H9 (cell line): ENCODE measurements around the gene SPEN. TPM values are rescaled to one million over a fixed set of nuclear protein-coding genes. Genes with fewer than 3 reads are reported as not detected.
"Not testable (repeated sequence)": the region's sequence is repeated elsewhere in the genome, so short reads cannot be mapped to it uniquely, and the experiment has no call there.

ENCODE experiments used
- DNase-seq: peaks from one replicate; pipeline ENCODE4 v3.0.0-alpha.2; 2017
- H2AFZ ChIP-seq: one replicate; pipeline ENCODE4 v1.6.1; 2013; ENCODE audit warnings: mild to moderate bottlenecking, low read length, control low read depth, moderate library complexity
- H2AK5ac ChIP-seq: 2 replicates; pipeline ENCODE4 v1.6.1; 2013; ENCODE audit warnings: low read length, control low read depth, mixed read lengths; ENCODE audit not compliant: insufficient read length
- H2BK120ac ChIP-seq: one replicate; pipeline ENCODE4 v1.6.1; 2013; ENCODE audit warnings: low read depth, mild to moderate bottlenecking, low read length, control low read depth, inconsistent platforms; ENCODE audit not compliant: poor library complexity, severe bottlenecking
- H2BK12ac ChIP-seq: 2 replicates; pipeline ENCODE4 v1.6.1; 2013; ENCODE audit warnings: low read length, control low read depth, mixed read lengths, low read depth; ENCODE audit not compliant: insufficient read length
- H2BK15ac ChIP-seq: 2 replicates; pipeline ENCODE4 v1.6.1; 2013; ENCODE audit warnings: low read depth, low read length, control low read depth
- H2BK20ac ChIP-seq: one replicate; pipeline ENCODE4 v1.6.1; 2013; ENCODE audit warnings: low read depth, mild to moderate bottlenecking, low read length, control low read depth, inconsistent platforms; ENCODE audit not compliant: poor library complexity, severe bottlenecking
- H2BK5ac ChIP-seq: 2 replicates; pipeline ENCODE4 v1.6.1; 2013; ENCODE audit warnings: low read length, control low read depth, mixed read lengths; ENCODE audit not compliant: insufficient read length
- H3K14ac ChIP-seq: 2 replicates; pipeline ENCODE4 v1.6.1; 2013; ENCODE audit warnings: low read length, control low read depth; ENCODE audit not compliant: insufficient read depth
- H3K18ac ChIP-seq: 2 replicates; pipeline ENCODE4 v1.6.1; 2013; ENCODE audit warnings: low read depth, mild to moderate bottlenecking, mixed read lengths, low read length, control low read depth; ENCODE audit not compliant: insufficient read length
- H3K23ac ChIP-seq: 2 replicates; pipeline ENCODE4 v1.6.1; 2013; ENCODE audit warnings: low read length, control low read depth, mixed read lengths, low read depth; ENCODE audit not compliant: insufficient read length
- H3K23me2 ChIP-seq: 2 replicates; pipeline ENCODE4 v1.6.1; 2013; ENCODE audit warnings: low read depth, mild to moderate bottlenecking, mixed read lengths, low read length, control low read depth; ENCODE audit not compliant: insufficient read length, poor library complexity, severe bottlenecking
- H3K27ac ChIP-seq: 2 replicates; pipeline ENCODE4 v1.5.1; 2013; ENCODE audit warnings: low read length, control low read depth, mixed read lengths, low read depth; ENCODE audit not compliant: insufficient read length
- H3K27me3 ChIP-seq: 2 replicates; pipeline ENCODE4 v1.6.1; 2013; ENCODE audit warnings: low read length, control low read depth, inconsistent platforms; ENCODE audit not compliant: insufficient read depth
- H3K4ac ChIP-seq: 2 replicates; pipeline ENCODE4 v1.6.1; 2013; ENCODE audit warnings: low read depth, mild to moderate bottlenecking, control low read depth, inconsistent platforms, low read length, moderate library complexity
- H3K4me1 ChIP-seq: 2 replicates; pipeline ENCODE4 v1.6.1; 2013; ENCODE audit warnings: low read length, control low read depth, inconsistent platforms; ENCODE audit not compliant: insufficient read depth
- H3K4me2 ChIP-seq: 2 replicates; pipeline ENCODE4 v1.6.1; 2013; ENCODE audit warnings: low read length, control low read depth, mixed read lengths; ENCODE audit not compliant: insufficient read length, insufficient read depth
- H3K56ac ChIP-seq: 2 replicates; pipeline ENCODE4 v1.6.1; 2013; ENCODE audit warnings: low read depth, mild to moderate bottlenecking, mixed read lengths, low read length, control low read depth; ENCODE audit not compliant: insufficient read length
- H3K79me1 ChIP-seq: 2 replicates; pipeline ENCODE4 v1.6.1; 2013; ENCODE audit warnings: low read depth, mild to moderate bottlenecking, moderate library complexity, low read length, control low read depth, inconsistent platforms; ENCODE audit not compliant: insufficient read depth, poor library complexity, severe bottlenecking
- H3K79me2 ChIP-seq: 2 replicates; pipeline ENCODE4 v1.6.1; 2013; ENCODE audit warnings: low read length, control low read depth, inconsistent platforms; ENCODE audit not compliant: insufficient read depth
- H3K9ac ChIP-seq: 2 replicates; pipeline ENCODE4 v1.6.1; 2013; ENCODE audit warnings: low read length, control low read depth, mixed read lengths; ENCODE audit not compliant: insufficient read length; ENCODE audit errors: extremely low read depth
- H3K9me3 ChIP-seq: one replicate; pipeline ENCODE4 v1.6.1; 2013; ENCODE audit warnings: low read depth, low read length, inconsistent platforms; ENCODE audit not compliant: control insufficient read depth
- H3T11ph ChIP-seq: one replicate; pipeline ENCODE4 v1.6.1; 2013; ENCODE audit warnings: mild to moderate bottlenecking, low read length, control low read depth, inconsistent platforms
- H4K20me1 ChIP-seq: one replicate; pipeline ENCODE4 v1.6.1; 2013; ENCODE audit not compliant: control insufficient read depth, insufficient read length, insufficient read depth
- H4K5ac ChIP-seq: 2 replicates; pipeline ENCODE4 v1.6.1; 2013; ENCODE audit warnings: low read depth, mild to moderate bottlenecking, mixed read lengths, low read length, control low read depth; ENCODE audit not compliant: insufficient read length
- H4K8ac ChIP-seq: replicated peaks from 2 replicates; pipeline ENCODE4 v1.6.1; 2013; ENCODE audit warnings: low read length, control low read depth, mixed read lengths, low read depth; ENCODE audit not compliant: insufficient read length
- H4K91ac ChIP-seq: 2 replicates; pipeline ENCODE4 v1.6.1; 2013; ENCODE audit warnings: low read depth, mild to moderate bottlenecking, moderate library complexity, mixed read lengths, low read length, control low read depth; ENCODE audit not compliant: insufficient read length
- H3K27ac Mint-ChIP-seq, 3 experiments: 2 replicates in 2 of 3; 3 replicates in 1 of 3; pipeline ENCODE4 v1.8.0; 2020 to 2021; ENCODE audit warnings: mixed read lengths in 3 of 3, mild to moderate bottlenecking in 1 of 3, moderate library complexity in 1 of 3
- H3K27me3 Mint-ChIP-seq: 2 replicates; pipeline ENCODE4 v1.8.0; 2021; ENCODE audit warnings: low read depth, mild to moderate bottlenecking, moderate library complexity, mixed read lengths
- H3K36me3 Mint-ChIP-seq, 3 experiments: 2 replicates in 2 of 3; 3 replicates in 1 of 3; pipeline ENCODE4 v1.8.0; 2020 to 2021; ENCODE audit warnings: low read depth in 3 of 3, mixed read lengths in 3 of 3; ENCODE audit not compliant: insufficient read depth in 1 of 3
- H3K4me1 Mint-ChIP-seq, 2 experiments: 2 replicates each; pipeline ENCODE4 v1.8.0; 2020; ENCODE audit warnings: mixed read lengths in 2 of 2
- H3K4me3 Mint-ChIP-seq, 2 experiments: 2 replicates in 1 of 2; 3 replicates in 1 of 2; pipeline ENCODE4 v1.8.0; 2020 to 2021; ENCODE audit warnings: mild to moderate bottlenecking in 2 of 2, mixed read lengths in 2 of 2, moderate library complexity in 1 of 2
- H3K9me3 Mint-ChIP-seq, 2 experiments: 2 replicates in 1 of 2; 3 replicates in 1 of 2; pipeline ENCODE4 v1.8.0; 2020; ENCODE audit warnings: mild to moderate bottlenecking in 2 of 2, mixed read lengths in 2 of 2, moderate library complexity in 1 of 2
- WGBS: extraction: QIAGEN DNeasy Blood & Tissue Kit; methylation state at CpG from one replicate; pipeline ENCODE4 v1.1.7; 2013; ENCODE audit warnings: missing lambda C conversion rate, low lambda C conversion rate, mixed read lengths; ENCODE audit not compliant: insufficient read length; ENCODE audit errors: extremely low coverage; 5-methylcytosine and 5-hydroxymethylcytosine counted together
- total RNA-seq: library from RNA; stranded (reverse); gene quantifications from 2 replicates; pipeline ENCODE4 v1.2.1, GENCODE V29; 2021
- TF ChIP-seq, protein P1 (sequence below): fragments of 200-600 bp; sonication (generic); conservative IDR thresholded peaks from 3 replicates; pipeline ENCODE4 v1.8.0; 2021; ENCODE audit warnings: antibody characterized with exemption, mild to moderate bottlenecking

Gene SPEN
- total RNA-seq, 1 experiment from 2014 or later, result 59.6 TPM

DNA sequence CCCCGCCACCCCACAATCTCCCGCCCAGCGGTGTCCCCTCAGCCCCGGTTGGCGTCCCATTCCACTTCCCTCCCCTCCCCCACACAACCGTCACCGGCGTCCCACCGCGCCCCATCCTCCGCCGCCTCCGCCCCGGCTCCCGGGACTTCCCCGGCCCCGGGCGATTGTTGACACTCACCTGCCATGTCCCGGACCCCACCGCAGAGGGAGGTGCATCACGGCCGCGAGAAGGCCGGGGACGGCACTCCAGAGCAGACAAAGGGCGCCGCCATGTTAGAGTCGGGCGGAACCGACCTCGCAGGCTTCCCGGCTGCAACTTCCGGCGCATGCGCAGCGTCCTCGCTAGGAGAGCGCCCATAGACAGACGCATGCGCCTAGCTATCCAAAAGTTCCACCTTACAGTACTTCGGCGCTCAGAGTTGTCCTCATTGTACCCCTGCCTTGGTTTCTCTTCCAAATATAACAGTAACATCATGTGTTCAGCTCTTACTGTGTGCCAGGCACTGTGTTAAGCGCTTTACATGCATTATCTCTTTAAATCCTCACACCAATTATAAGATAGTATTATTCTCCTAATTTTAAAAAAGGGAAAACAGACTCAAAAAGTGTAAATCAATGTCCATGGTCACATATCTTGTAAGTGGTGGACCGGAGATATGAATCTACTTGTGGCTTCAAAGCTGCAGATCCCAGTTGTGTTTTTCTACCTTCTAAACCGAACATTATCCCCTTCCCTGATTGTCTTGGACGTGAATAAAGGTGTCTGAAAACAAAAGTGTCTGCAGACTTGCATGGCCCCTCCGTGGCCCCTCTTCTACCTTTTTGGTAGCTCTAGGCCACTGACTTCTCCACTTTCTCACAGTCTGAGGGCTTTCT is 128.5 kb downstream of the SPEN start, which contains the start of gene ZBTB17:
ZBTB17 (minus strand) TSS at position 297 of the 876 bp plus-strand sequence. CDS start 27,606 bp downstream, outside the sequence.
- Mint-ChIP-seq H3K36me3 (peaks cover 4 to 15% (median 11%) of the 10 kb centered on the region in 3 experiments; a peak in 6 of 7 replicates), H3K4me1 (peaks cover 11 to 14% of the 10 kb centered on the region in 2 experiments), H3K27ac (peak within 1 kb of the TSS in 2 of 3 experiments; percentile 16 to 40; a peak in 2 of 7 replicates), H3K4me3 (peak within 1 kb of the TSS; percentile 86 to 93), H3K9me3 (no peaks in the 10 kb centered on the region), H3K27me3 (peaks cover 5% of the 10 kb centered on the region; the same call in 1 of the 2 replicates)
- TF ChIP-seq, protein P1, sequence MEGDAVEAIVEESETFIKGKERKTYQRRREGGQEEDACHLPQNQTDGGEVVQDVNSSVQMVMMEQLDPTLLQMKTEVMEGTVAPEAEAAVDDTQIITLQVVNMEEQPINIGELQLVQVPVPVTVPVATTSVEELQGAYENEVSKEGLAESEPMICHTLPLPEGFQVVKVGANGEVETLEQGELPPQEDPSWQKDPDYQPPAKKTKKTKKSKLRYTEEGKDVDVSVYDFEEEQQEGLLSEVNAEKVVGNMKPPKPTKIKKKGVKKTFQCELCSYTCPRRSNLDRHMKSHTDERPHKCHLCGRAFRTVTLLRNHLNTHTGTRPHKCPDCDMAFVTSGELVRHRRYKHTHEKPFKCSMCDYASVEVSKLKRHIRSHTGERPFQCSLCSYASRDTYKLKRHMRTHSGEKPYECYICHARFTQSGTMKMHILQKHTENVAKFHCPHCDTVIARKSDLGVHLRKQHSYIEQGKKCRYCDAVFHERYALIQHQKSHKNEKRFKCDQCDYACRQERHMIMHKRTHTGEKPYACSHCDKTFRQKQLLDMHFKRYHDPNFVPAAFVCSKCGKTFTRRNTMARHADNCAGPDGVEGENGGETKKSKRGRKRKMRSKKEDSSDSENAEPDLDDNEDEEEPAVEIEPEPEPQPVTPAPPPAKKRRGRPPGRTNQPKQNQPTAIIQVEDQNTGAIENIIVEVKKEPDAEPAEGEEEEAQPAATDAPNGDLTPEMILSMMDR, result no peak
- no peak within 1 kb of the TSS for H3K56ac ChIP-seq
- H2BK5ac ChIP-seq, result no peak within 1 kb of the TSS
- no peaks in the 10 kb centered on the region for H3K9me3 ChIP-seq
- H3K23me2 ChIP-seq, result no peaks in the 10 kb centered on the region
- no peaks in the 10 kb centered on the region for H3K4me1 ChIP-seq
- H3T11ph ChIP-seq, result no peak within 1 kb of the TSS
- no peak within 1 kb of the TSS for H2BK12ac ChIP-seq
- H3K4ac ChIP-seq, result no peak within 1 kb of the TSS
- no peaks in the 10 kb centered on the region for H4K20me1 ChIP-seq
- peak within 1 kb of the TSS; percentile 86 for H2AFZ ChIP-seq
- no peak within 1 kb of the TSS for H2BK120ac ChIP-seq
- no peak within 1 kb of the TSS for H4K91ac ChIP-seq
- no peak within 1 kb of the TSS for H3K27ac ChIP-seq
- H2BK15ac ChIP-seq, result no peak within 1 kb of the TSS
- peak within 1 kb of the TSS; percentile 28 for H3K9ac ChIP-seq
- peak; percentile 94 for DNase-seq
- H3K14ac ChIP-seq, result no peak within 1 kb of the TSS
- no peak within 1 kb of the TSS for H2AK5ac ChIP-seq
- no peak within 1 kb of the TSS for H4K5ac ChIP-seq
- H3K23ac ChIP-seq, result no peak within 1 kb of the TSS
- WGBS, result no CpG with 5 or more reads among the region's 47 CpGs
- no peak within 1 kb of the TSS for H4K8ac ChIP-seq
- no peaks in the 10 kb centered on the region for H3K27me3 ChIP-seq
- H3K4me2 ChIP-seq, result peak within 1 kb of the TSS; percentile 58
- no peaks in the 10 kb centered on the region for H3K79me1 ChIP-seq
- H3K18ac ChIP-seq, result no peak within 1 kb of the TSS
- no peaks in the 10 kb centered on the region for H3K79me2 ChIP-seq
- no peak within 1 kb of the TSS for H2BK20ac ChIP-seq

DNA sequence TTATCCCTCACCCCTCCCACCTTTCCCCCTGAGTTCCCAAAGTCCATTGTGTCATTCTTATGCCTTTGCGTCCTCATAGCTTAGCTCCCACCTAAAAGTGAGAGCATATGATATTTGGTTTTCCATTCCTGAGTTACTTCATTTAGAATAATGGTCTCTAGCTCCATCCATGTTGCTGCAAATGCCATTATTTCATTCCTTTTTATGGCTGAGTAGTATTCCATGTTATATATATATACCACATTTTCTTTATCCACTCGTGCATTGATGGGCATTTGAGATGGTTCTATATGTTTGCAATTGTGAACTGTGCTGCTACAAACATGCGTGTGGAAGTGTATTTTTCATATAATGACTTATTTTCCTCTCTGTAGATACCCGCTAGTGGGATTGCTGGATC is 130.4 kb downstream of the SPEN start:
- not testable (repeated sequence) for H3K4me3 Mint-ChIP-seq, H3K14ac ChIP-seq, DNase-seq, H3T11ph ChIP-seq, H3K9ac ChIP-seq, H3K27me3 ChIP-seq, H2BK15ac ChIP-seq, H3K23ac ChIP-seq, H3K79me1 ChIP-seq, H3K36me3 Mint-ChIP-seq, H3K4me2 ChIP-seq, H3K27ac ChIP-seq, H2BK20ac ChIP-seq, H2AFZ ChIP-seq, H3K56ac ChIP-seq, H3K4ac ChIP-seq, H4K20me1 ChIP-seq, H4K5ac ChIP-seq, H3K4me1 ChIP-seq, H2AK5ac ChIP-seq, H3K23me2 ChIP-seq, H4K91ac ChIP-seq, H2BK5ac ChIP-seq, H3K9me3 Mint-ChIP-seq, H2BK120ac ChIP-seq, H4K8ac ChIP-seq, H3K27ac Mint-ChIP-seq, H3K79me2 ChIP-seq, H3K18ac ChIP-seq, H2BK12ac ChIP-seq, H3K9me3 ChIP-seq
- H3K27me3 Mint-ChIP-seq, result peaks cover 16% of the 10 kb centered on the region
- H3K4me1 Mint-ChIP-seq, result peaks cover 11 to 14% of the 10 kb centered on the region in 2 experiments
- no CpG with 5 or more reads among the region's 4 CpGs for WGBS
